Activated T-cell treated with anti-CD3 and anti-CD28 coated beads, Interleukin-2, amount 50 U/mL, for 72 hours (primary cell): ENCODE data around the gene MIER2. TPM values are rescaled to one million over a fixed set of nuclear protein-coding genes. Genes with fewer than 3 reads are reported as not detected.
A peak's percentile ranks its signal among the peaks of the same experiment; 100 is the strongest.
"Not testable (repeated sequence)": the region's sequence is repeated elsewhere in the genome, so short reads cannot be mapped to it uniquely, and the experiment has no call there.

Source experiments
- ATAC-seq, 2 donors: fragments of 150-1000 bp; cut with Tn5 transposase; replicated peaks in 1 of 2; 2 replicates each; pipeline ENCODE4 v1.10.0; 2021; ENCODE audit warnings: moderate library complexity in 2 of 2, mild to moderate bottlenecking in 1 of 2
- DNase-seq, 2 donors: peaks; one replicate each; pipeline ENCODE4 v3.0.0; 2021 to 2022; ENCODE audit warnings: mixed read lengths in 1 of 2
- H3K27ac Mint-ChIP-seq: one replicate; pipeline ENCODE4 v1.8.0; 2022; ENCODE audit warnings: mild to moderate bottlenecking, moderate library complexity, mixed read lengths
- H3K27me3 Mint-ChIP-seq: one replicate; pipeline ENCODE4 v1.8.0; 2022; ENCODE audit warnings: low read depth, mixed read lengths
- H3K36me3 Mint-ChIP-seq, 2 donors: one replicate each; pipeline ENCODE4 v1.8.0; 2022; ENCODE audit warnings: mixed read lengths in 2 of 2, mild to moderate bottlenecking in 1 of 2; ENCODE audit not compliant: insufficient read depth in 2 of 2
- H3K4me1 Mint-ChIP-seq: one replicate; pipeline ENCODE4 v1.8.0; 2022; ENCODE audit warnings: low read depth, mixed read lengths
- H3K4me3 Mint-ChIP-seq, 2 donors: one replicate each; pipeline ENCODE4 v1.8.0; 2022; ENCODE audit warnings: mild to moderate bottlenecking in 2 of 2, mixed read lengths in 2 of 2, moderate library complexity in 2 of 2
- H3K9me3 Mint-ChIP-seq, 2 donors: one replicate each; pipeline ENCODE4 v1.8.0; 2022; ENCODE audit warnings: mixed read lengths in 2 of 2
- total RNA-seq, 2 donors: library from RNA; stranded (reverse); gene quantifications; one replicate each; pipeline ENCODE4 v1.2.3, GENCODE V29; 2022

MIER2 gene
- total RNA-seq, 2 donors from 2014 or later, result 25.8 to 29.0 TPM

DNA sequence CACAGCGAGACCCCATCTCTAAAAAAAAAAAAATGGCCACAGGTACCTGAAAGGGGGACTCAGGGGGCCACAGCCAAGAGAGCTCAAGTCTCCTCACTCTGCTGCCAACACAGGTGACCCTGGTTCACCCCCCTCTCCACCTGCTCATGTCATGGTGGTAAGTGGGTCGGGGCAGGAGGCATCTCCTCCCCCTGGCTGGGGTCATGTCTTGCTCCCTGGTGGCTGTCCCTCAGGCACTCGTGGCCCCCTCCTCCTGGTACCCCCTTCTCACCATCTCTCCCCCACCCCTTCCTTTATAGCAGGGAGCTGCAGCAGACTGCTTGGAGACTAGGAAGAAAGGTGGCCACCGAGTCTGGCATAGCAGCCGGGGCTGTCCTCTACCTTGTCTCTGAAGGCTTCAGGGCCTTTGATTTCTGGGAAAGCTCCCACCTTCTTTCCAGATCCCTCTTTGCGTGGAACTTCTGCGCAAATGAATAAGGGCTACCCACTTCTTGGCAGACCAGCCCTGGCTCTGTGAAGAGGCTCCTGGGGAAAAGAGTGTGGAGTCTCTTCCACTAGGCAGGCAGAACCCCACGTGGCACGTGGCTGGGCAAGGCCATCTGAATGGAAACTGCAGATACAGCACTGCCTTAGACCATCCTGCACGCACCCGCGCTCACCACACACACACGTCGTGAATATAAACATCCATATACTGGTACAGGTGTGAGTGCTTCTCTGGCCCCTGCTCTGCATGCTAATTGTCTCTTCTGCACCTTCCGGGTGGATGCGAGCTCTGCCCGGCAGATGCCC lies 20.1 kb upstream of the MIER2 start:
- Mint-ChIP-seq H3K4me1 (no peaks in the 10 kb centered on the region), H3K27me3 (peaks cover 2% of the 10 kb centered on the region), H3K27ac (no peak overlapping the region), H3K36me3 (no peaks in the 10 kb centered on the region), H3K4me3 (no peak overlapping the region), H3K9me3 (no peaks in the 10 kb centered on the region)
- ATAC-seq, result no peak
- DNase-seq, result no peak

DNA sequence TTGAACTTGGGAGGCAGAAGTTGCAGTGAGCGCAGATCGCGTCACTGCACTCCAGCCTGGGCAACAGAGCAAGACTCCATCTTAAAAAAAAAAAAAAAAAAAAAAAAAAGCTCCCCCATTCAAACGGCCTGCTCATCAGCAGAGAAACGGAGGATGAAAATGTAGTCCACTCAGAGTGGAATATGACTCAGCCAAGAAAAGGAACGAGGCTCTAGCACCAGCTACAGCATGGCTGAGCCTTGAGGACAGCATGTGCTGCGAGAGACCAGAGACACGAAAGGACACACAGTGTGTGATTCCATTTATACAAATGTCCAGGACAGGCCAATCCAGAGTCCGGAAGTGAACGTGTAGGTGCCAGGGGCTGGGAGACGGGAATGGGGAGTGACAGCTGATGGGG lies 18.1 kb upstream of the MIER2 start:
- H3K27me3 Mint-ChIP-seq, result no peaks in the 10 kb centered on the region
- ATAC-seq (no peak), DNase-seq (no peak)
- H3K27ac Mint-ChIP-seq, result no peak overlapping the region
- no peaks in the 10 kb centered on the region for H3K4me1 Mint-ChIP-seq
- no peaks in the 10 kb centered on the region for H3K36me3 Mint-ChIP-seq
- no peak overlapping the region for H3K4me3 Mint-ChIP-seq
- H3K9me3 Mint-ChIP-seq, result no peaks in the 10 kb centered on the region

DNA sequence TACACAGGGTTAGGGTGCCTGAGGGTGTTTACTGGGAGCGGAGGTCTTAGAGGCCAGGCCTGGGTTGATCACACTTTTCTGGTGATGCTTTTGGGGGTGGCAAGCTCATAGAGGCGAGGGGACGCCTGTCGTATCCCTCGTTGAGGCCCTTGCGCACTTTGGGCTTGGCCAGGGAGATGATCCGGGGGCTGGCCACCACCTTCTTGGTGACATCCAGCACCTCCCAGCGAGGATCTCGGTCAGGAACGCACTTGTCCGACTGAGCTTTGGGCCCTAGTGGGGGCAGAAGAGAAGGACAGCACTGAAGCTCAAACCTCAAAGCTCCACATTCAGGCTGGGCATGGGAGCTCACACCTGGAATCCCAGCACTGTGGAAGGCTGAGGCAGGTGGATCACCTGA lies 17.6 kb upstream of the MIER2 start:
- H3K27ac Mint-ChIP-seq, result no peak overlapping the region
- H3K27me3 Mint-ChIP-seq, result peaks cover 5% of the 10 kb centered on the region
- ATAC-seq, result no peak
- no peaks in the 10 kb centered on the region for H3K9me3 Mint-ChIP-seq
- H3K4me3 Mint-ChIP-seq, result no peak overlapping the region
- H3K36me3 Mint-ChIP-seq, result no peaks in the 10 kb centered on the region
- H3K4me1 Mint-ChIP-seq, result no peaks in the 10 kb centered on the region
- DNase-seq, result no peak

DNA sequence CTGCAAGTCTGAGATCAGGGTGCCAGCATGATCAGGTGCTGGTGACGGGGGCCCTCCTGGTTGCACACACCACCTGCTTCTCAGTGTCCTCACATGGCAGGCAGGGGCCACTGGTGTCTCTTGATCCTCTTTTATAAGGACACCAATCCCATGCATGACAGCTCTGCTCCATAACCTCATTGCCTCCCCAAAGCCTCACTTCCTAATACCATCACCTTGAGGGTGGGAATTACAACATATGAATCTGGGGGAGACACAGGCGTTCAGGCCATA lies 15.0 kb upstream of the MIER2 start:
- Mint-ChIP-seq H3K4me1 (no peaks in the 10 kb centered on the region), H3K27ac (no peak overlapping the region), H3K4me3 (no peak overlapping the region), H3K9me3 (peaks cover 0 to 2% of the 10 kb centered on the region in 2 donors), H3K27me3 (peaks cover 5% of the 10 kb centered on the region), H3K36me3 (peaks cover 2 to 4% of the 10 kb centered on the region in 2 donors)
- DNase-seq, result no peak
- ATAC-seq, result no peak

DNA sequence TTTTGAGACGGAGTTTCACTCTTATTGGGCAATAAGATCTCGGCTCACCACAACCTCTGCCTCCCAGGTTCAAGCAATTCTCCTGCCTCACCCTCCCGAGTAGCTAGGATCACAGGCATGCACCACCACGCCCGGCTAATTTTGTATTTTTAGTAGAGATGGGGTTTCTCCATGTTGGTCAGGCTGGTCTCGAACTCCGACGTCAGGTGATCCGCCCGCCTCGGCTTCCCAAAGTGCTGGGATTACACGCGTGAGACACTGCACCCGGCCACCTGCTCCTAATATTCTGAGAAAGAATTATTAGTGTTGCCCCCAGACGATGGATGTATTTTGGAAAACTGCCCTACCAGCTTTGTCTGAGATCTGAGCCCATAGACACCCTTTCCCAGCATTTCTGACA lies 10.9 kb upstream of the MIER2 start:
- not testable (repeated sequence) for H3K36me3 Mint-ChIP-seq, H3K27ac Mint-ChIP-seq, H3K4me3 Mint-ChIP-seq, DNase-seq, H3K4me1 Mint-ChIP-seq, ATAC-seq
- H3K9me3 Mint-ChIP-seq, result peaks cover 9 to 12% of the 10 kb centered on the region in 2 donors
- H3K27me3 Mint-ChIP-seq, result peaks cover 11% of the 10 kb centered on the region

DNA sequence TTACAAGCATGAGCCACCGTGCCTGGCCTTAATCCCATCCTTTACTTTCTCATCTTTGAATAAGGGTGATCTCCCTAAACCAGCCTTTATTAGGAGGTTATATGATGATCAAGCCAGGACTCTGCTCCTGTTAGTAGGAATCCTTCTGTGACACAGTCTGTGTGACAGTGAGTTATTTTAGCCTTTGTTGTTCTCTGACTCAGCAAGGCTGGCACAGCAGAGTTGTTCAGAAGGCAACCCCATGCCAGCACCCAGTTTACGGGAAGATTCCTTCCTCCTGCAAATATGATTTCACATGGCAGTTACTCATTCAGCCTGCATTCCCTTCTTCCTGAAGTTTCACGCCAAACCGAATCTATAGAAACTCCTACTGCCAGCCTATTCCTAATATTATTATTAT lies 10.5 kb upstream of the MIER2 start:
- no peak for ATAC-seq
- H3K9me3 Mint-ChIP-seq, result peaks cover 9 to 12% of the 10 kb centered on the region in 2 donors
- no peaks in the 10 kb centered on the region for H3K4me1 Mint-ChIP-seq
- H3K4me3 Mint-ChIP-seq, result no peak overlapping the region
- H3K27me3 Mint-ChIP-seq, result peaks cover 11% of the 10 kb centered on the region
- no peak for DNase-seq
- no peak overlapping the region for H3K27ac Mint-ChIP-seq
- H3K36me3 Mint-ChIP-seq, result peaks cover 7 to 9% of the 10 kb centered on the region in 2 donors

DNA sequence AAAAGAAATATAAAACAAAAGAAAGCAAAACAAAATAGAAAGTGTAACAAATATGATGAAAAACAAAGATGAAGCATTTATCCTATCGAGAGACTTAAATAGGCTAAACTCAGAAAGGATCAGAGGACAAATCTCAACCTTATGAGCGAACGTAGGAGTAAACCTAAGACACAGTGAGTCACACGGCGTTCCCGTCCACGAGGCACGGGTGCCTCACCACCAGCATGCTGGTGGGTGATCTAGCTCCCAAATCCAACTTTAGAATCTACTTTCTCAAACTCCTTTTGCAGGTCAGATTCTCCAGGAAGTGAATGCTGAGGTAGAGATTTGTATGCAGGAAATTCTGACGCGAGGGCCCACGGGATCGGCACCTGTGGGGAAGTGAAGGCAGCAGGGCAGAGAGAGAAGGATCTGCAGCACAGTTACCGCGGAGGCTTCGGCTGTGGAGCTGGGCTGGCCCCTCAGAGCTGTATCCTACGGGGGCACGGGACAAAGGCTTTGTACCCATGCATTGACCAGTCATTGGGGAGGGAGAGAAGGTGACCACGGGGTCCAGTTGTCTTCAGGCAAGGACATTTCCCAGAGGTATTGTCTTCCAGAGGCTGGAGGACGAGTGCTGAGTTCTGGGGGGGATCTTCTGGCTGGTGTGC lies 7.5 kb upstream of the MIER2 start:
- no peak overlapping the region for H3K4me3 Mint-ChIP-seq
- no peak for DNase-seq
- peaks cover 9 to 12% of the 10 kb centered on the region in 2 donors for H3K9me3 Mint-ChIP-seq
- peaks cover 7 to 9% of the 10 kb centered on the region in 2 donors for H3K36me3 Mint-ChIP-seq
- no peak for ATAC-seq
- no peaks in the 10 kb centered on the region for H3K4me1 Mint-ChIP-seq
- peaks cover 5% of the 10 kb centered on the region for H3K27me3 Mint-ChIP-seq
- H3K27ac Mint-ChIP-seq, result no peak overlapping the region

DNA sequence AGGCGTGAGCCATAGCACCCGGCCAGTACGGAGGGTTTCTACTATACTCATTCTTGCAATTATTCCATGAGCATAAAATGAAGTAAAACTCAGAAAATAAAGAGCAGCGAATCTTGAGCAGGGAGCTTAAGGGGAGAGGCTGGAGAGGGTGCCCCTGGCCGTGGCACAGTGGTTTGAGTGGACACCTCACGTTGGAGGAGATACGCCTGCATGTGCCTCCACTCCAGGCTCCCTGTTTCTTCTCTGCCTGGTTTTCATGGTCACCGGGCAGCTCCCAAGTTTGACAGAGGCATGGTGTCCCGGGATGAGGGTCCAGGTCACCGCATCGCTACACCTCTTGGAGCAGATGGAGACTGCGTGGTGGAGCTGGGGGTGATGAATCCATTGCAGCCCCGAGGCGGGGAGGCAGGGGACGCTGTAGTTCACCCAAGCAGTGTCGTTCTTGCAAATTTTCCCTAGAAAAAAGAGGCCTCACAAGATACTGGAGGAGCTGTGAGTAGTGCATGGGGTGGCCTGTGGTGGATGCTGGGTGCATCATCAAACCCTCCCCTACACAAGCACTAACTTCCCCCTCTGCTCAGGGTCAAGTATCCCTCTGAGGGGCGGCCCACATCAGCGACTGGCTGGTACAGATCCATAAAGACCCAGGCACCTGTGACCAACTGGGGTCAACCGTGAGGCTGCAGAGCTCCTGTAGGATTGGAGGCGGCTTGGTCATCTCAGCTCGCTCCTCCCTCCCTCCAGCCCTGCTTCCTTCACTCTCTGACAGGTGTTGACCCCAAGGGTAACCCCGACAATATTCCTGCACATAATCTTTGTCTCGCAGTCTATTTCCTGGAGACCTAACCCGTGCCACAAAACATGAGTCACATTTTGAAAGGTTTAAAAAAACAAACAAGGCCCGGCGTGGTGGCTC lies 3.6 kb upstream of the MIER2 start:
- Mint-ChIP-seq H3K9me3 (peaks cover 5 to 6% of the 10 kb centered on the region in 2 donors), H3K27ac (no peak overlapping the region)

DNA sequence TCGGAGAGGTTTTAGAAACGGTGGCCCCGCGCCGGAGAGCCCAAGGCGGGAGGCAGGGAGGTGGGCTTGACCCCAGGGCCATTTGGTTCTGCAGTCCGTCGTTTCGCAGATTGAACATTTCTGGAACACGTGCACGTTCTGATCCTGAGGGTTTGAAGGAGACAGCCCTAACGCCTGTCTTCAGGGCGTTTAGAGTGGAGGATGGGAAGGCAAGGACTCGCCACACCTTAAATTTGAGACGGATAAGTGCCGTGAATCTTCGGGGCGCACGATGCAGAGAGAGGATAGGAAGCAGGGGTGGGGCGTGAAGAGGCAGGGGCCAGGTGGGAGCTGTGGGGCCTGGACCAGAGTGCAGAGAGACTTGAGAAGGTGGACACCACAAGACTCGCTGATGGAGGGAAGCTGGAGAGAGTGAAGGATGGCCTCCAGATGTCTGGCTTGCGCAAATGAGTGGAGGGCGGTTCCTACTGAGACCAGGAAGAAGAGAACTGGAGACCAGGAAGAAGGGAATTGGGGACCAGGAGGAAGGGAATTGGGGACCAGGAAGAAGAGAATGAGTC lies 804 bp upstream of the MIER2 start:
- peaks cover 6% of the 10 kb centered on the region for H3K27me3 Mint-ChIP-seq
- H3K4me3 Mint-ChIP-seq, result peak overlapping the region; percentile 84 to 92
- DNase-seq (no peak), ATAC-seq (no peak)
- no peaks in the 10 kb centered on the region for H3K9me3 Mint-ChIP-seq
- peaks cover 0 to 3% of the 10 kb centered on the region in 2 donors for H3K36me3 Mint-ChIP-seq
- H3K27ac Mint-ChIP-seq, result peak overlapping the region; percentile 2
- H3K4me1 Mint-ChIP-seq, result peaks cover 42% of the 10 kb centered on the region

More for the DNA sequence above, 3.6 kb upstream of the MIER2 start:
- Mint-ChIP-seq H3K27me3 (peaks cover 11% of the 10 kb centered on the region), H3K4me3 (no peak overlapping the region), H3K4me1 (peaks cover 15% of the 10 kb centered on the region), H3K36me3 (peaks cover 0 to 6% of the 10 kb centered on the region in 2 donors)
- ATAC-seq, result no peak
- DNase-seq, result no peak

DNA sequence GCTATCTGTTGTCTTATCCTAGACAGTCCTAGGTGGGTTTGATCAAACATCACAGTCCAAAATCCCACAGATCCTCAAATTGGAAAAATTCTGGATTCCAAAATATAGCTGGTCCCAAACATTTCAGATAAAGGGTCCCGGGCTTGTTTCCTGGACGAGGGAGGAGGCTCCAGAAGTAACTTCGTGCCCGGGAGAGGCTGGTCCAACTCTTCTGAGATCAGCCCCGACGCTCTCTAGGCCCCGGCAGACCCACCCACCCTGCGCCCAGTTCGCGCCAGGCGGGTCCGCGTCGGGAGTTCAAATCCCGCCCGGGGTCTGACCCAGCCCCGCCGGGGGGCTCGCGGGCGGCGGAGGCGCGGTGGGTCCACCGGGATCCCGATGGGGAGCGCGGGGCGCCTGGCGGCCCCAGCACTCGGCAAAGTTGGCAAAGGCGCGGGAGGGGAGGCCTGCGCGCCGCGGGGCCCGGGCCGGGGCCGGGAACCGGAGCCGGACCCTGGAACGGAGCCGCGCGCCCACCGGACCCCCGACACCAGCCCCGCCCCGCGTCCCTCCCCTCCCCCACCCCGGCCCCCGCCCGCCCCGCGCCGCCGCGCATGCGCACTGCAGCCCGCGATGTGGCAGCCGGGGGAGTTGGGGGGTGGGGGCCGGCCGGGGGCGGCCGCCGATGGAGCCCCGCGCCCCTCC lies 513 bp downstream of the MIER2 start:
- Mint-ChIP-seq H3K36me3 (peaks cover 4 to 9% of the 10 kb centered on the region in 2 donors), H3K27me3 (peaks cover 6% of the 10 kb centered on the region), H3K9me3 (no peaks in the 10 kb centered on the region), H3K4me1 (peaks cover 55% of the 10 kb centered on the region), H3K27ac (peak overlapping the region; percentile 66), H3K4me3 (peak overlapping the region; percentile 81 to 82)
- DNase-seq (peak; percentile 29 to 46), ATAC-seq (peak; percentile 52 to 59)

DNA sequence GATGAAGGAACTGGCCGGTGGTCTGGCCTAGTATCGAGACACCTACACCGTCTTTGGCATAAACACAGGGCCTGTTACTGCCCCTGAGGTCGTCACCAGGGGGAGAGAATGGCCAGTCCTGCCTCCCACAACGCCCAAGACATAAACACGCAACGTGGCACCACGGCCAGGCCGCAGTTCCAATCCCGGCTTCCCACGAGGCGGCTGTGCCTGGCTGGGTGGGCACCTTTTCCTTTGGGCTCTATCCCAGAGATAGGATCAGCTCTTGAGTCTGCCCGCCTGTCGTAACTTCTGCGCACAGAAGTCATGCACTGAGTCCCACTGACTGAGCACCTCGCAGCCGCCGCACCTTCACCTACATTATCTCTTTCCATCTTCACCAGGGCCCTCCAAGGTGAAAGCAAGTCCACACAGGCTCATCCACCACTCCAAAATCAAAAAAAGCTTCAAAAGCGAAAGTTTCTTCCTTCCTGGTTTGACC lies 1.1 kb downstream of the MIER2 start:
- H3K36me3 Mint-ChIP-seq, result peaks cover 5 to 12% of the 10 kb centered on the region in 2 donors
- no peak for DNase-seq
- peaks cover 6% of the 10 kb centered on the region for H3K27me3 Mint-ChIP-seq
- no peaks in the 10 kb centered on the region for H3K9me3 Mint-ChIP-seq
- H3K4me3 Mint-ChIP-seq, result peak overlapping the region; percentile 81 to 82
- peaks cover 61% of the 10 kb centered on the region for H3K4me1 Mint-ChIP-seq
- peak overlapping the region; percentile 66 for H3K27ac Mint-ChIP-seq
- ATAC-seq, result no peak

DNA sequence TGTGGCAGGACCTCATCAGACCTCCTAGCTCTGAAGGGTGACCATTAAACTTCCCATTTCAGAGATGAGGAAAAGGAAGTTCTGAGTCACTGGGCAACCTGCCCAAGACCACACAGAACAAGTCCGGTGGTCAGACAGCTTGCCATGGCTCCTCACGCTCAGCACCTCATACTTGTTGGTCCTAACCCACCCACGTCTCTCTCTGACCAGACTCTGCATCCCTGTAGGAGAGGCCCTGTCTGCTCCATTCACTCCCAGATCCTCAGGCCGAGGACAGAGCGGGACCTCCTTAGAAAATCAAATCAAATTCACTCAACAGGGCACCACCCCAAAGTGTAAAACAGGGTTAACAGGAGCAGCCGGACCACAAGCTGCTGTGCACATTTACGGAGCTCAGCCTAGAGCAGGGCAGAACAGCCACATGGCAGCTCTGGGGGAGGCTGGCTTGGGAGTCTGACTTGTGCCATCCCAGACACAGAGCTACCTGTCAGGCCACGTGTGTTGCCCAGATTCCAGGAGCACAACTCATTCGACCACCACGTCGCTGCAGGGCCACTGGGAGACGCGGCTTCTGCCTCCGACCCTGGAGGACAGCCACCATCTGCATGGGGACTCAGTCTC lies 1.7 kb downstream of the MIER2 start:
- Mint-ChIP-seq H3K4me1 (peaks cover 66% of the 10 kb centered on the region), H3K36me3 (peaks cover 5 to 14% of the 10 kb centered on the region in 2 donors), H3K27me3 (peaks cover 6% of the 10 kb centered on the region), H3K9me3 (no peaks in the 10 kb centered on the region), H3K4me3 (peak overlapping the region; percentile 81 to 82), H3K27ac (peak overlapping the region; percentile 6)
- no peak for ATAC-seq
- DNase-seq, result no peak
